Effector memory CD4-positive, alpha-beta T cell (primary cell): Measurements from ENCODE around the gene GPR152.
A peak's percentile ranks its signal among the peaks of the same experiment; 100 is the strongest.

ENCODE experiments used
- DNase-seq, 3 donors: peaks; one replicate each; pipeline ENCODE4 v3.0.0-alpha.2; 2020
- H3K27ac ChIP-seq: 2 replicates; pipeline ENCODE4 v1.7.0; 2013; ENCODE audit warnings: mild to moderate bottlenecking, low read length, moderate library complexity; ENCODE audit not compliant: insufficient read depth, poor library complexity, severe bottlenecking
- H3K27me3 ChIP-seq: replicated peaks from 2 replicates; pipeline ENCODE4 v1.7.0; 2013; ENCODE audit warnings: mild to moderate bottlenecking, low read length; ENCODE audit not compliant: insufficient read depth, control insufficient read depth, poor library complexity, severe bottlenecking
- H3K36me3 ChIP-seq: 2 replicates; pipeline ENCODE4 v1.7.0; 2013; ENCODE audit warnings: mild to moderate bottlenecking, low read length, moderate library complexity; ENCODE audit not compliant: control insufficient read depth, insufficient read depth
- H3K4me1 ChIP-seq: 2 replicates; pipeline ENCODE4 v1.7.0; 2013; ENCODE audit warnings: low read length, mild to moderate bottlenecking; ENCODE audit not compliant: control insufficient read depth, insufficient read depth, poor library complexity, severe bottlenecking
- H3K4me3 ChIP-seq: 2 replicates; pipeline ENCODE4 v1.7.0; 2013; ENCODE audit warnings: low read length, low read depth, mild to moderate bottlenecking; ENCODE audit not compliant: insufficient read depth, poor library complexity, severe bottlenecking
- H3K9me3 ChIP-seq: 2 replicates; pipeline ENCODE4 v1.7.0; 2013; ENCODE audit warnings: mild to moderate bottlenecking, low read length, moderate library complexity; ENCODE audit not compliant: control insufficient read depth

Gene GPR152

DNA sequence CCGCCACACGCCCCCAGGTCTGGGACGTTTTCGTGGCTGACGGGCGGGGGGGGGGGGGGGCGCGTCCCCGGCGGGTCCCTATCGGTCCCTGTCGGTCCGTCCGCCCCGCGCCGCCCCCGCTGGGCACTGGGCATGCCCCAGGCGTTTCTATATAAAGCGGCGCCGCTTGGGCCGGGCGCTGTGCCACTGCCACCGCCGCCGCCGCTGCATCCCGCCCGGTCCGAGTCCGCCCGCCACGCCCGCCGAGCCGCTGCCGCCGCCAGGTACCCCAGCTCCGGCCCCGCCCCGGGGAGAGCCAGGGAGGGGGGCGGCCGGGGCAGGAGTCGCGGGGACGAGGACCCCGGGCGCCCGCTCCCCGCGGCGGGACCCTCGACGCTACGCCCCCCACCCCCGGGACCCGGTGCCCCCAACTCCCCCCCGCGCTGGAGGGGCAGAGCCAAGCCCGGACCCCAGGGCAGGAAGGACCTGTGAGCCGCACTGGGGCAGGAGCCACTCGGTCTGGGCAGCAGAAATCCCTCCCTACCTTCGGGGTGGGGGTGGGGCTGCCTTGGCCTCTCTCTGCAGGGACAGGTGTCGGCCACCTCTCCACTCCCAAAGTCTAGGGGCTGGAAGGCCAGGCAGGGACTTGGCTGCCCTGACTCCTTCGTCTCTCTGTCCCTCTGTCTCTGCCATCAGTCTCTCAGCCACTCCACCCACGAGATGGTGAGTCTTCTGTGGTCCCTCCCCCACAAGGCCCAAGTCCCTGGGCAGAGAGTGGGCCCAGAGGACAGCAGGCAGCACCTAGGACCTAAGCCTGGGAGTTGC is 36.8 kb downstream of the GPR152 start, which contains the start of gene CARNS1:
Gene CARNS1 (plus strand): TSS at position 178 of the 804 bp plus-strand sequence. CDS start 522 bp downstream, at position 700.
- Histone ChIP-seq H3K9me3 (no peaks in the 10 kb centered on the region), H3K27me3 (no peaks in the 10 kb centered on the region), H3K27ac (peak within 1 kb of the TSS; percentile 78), H3K4me3 (peak within 1 kb of the TSS; percentile 26), H3K36me3 (no peaks in the 10 kb centered on the region), H3K4me1 (peaks cover 88% of the 10 kb centered on the region)
- no peak for DNase-seq

DNA sequence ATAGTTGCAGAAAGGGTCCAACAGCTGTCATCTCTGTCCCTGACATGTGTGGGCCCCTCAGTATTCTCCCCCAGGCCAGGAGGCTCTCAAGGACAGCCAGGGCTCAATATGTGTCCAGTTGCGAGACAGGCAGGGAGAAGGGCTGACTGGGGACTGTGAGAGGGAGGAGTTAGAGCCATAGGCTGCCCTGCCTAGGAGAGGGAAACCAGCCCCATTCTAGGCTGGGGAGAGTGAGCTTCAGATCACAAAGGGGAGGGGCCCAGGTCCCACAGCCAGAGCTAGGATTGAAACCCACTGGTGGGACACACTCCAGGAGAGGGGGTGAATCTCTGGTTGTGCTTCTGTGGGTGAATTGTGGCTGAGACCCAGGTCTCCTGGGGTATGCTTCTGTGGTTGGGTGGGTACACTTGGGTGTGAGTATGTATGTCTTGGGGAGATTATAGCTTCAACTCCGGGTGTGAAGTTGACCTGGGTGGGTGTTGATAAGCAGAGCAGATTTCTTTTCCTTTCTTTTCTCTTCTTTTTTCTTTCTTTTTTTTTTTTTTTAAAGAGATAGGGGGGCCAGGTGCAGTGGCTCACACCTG is 39.2 kb downstream of the GPR152 start:
- Histone ChIP-seq H3K36me3 (no peaks in the 10 kb centered on the region), H3K4me3 (no peak overlapping the region), H3K9me3 (no peaks in the 10 kb centered on the region), H3K27ac (no peak overlapping the region), H3K27me3 (no peaks in the 10 kb centered on the region), H3K4me1 (peaks cover 90% of the 10 kb centered on the region)
- no peak for DNase-seq

DNA sequence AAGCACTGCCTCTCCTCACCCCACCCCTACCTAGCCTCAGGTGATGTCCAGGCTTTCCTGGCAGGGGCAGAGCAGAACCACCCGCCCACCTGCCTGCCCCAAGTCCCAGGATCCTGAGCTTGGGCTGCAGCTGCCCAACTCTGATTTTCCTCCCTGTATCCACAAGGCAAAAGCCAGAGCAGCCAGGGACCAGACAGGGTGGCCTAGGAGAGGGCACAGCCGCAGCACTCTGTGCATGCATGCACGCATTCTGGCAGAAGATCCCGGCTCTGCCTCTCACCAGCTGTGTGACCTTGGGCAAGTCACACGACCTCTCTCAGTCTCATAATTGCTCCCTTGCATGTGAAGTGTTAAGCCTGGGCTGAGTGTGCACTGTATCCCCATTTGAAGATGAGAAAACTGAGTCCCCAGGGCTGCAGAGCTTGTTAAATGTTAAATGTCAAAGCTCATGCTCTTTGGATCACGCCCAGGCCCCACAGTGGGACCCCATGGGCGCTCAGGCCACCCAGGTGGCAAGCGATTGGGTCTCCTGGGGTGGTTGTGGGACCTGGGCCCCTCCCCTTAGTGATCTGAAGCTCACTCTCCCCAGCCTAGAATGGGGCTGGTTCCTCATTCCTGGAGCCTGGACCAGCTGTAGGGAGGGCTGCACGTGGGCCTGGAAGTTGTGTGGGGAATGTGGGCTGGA is 39.9 kb downstream of the GPR152 start:
- no peaks in the 10 kb centered on the region for H3K9me3 ChIP-seq
- no peaks in the 10 kb centered on the region for H3K27me3 ChIP-seq
- no peak overlapping the region for H3K27ac ChIP-seq
- peaks cover 90% of the 10 kb centered on the region for H3K4me1 ChIP-seq
- no peaks in the 10 kb centered on the region for H3K36me3 ChIP-seq
- H3K4me3 ChIP-seq = no peak overlapping the region
- no peak for DNase-seq

DNA sequence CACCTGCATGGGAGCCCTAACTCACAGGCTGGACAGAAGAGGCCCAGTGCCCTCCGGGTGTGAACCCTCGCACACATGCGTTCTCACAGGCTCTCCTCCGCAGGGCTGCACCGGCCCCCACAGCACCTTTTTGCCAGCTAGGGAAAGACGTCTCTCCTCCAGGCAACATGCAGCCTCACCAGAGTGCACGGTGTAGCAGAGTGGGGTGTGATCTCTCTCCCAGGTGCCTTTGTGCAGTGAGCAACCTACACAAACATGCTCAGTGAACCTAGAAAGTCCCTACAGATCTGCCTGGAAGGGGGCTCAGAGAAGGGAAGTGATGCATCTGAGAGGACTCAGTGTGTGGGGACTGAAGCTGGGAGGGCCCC is 40.8 kb downstream of the GPR152 start:
- H3K9me3 ChIP-seq = no peaks in the 10 kb centered on the region
- H3K4me1 ChIP-seq = peaks cover 90% of the 10 kb centered on the region
- no peak overlapping the region for H3K27ac ChIP-seq
- peaks cover 6% of the 10 kb centered on the region for H3K36me3 ChIP-seq
- no peak overlapping the region for H3K4me3 ChIP-seq
- H3K27me3 ChIP-seq = no peaks in the 10 kb centered on the region
- no peak for DNase-seq

DNA sequence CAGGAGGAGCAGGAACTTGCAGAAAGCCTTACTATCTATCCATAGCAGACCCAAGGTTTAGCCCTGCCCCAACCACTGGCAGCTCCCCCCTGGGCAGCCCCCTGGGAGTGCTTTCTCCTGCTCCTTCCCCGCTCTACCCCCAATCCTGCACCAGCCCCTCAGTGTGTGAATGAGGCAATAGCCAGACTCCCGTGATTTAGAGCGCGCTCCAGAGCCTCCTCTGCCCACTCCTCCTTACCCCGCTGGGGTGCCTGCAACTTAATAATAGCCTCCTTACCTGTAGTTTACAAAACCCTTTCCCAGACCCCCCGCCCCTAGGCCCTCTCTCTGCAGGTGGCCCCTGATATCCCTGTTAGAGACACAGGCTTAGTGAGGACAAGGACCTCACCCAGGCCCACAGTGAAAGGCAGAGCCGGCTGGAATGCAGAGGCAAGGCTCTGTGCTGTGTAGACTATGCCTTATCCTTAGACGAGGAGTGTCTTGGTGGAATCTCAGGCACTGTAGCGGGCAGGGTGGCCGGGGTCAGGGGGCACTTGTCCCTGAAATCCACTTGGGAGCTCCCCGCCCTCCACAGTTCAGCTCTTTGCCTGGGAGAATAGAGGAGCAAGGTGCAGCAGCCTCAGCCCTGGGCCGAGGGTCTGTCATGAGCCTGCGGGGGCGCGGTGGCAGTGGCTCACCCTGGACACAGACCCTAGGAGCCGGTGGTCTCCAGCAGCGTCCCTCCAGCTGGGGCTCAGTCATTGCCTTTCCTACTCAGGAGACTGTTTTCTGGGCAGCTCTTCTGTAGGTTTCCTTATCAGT is 41.3 kb downstream of the GPR152 start:
- H3K4me3 ChIP-seq = no peak overlapping the region

DNA sequence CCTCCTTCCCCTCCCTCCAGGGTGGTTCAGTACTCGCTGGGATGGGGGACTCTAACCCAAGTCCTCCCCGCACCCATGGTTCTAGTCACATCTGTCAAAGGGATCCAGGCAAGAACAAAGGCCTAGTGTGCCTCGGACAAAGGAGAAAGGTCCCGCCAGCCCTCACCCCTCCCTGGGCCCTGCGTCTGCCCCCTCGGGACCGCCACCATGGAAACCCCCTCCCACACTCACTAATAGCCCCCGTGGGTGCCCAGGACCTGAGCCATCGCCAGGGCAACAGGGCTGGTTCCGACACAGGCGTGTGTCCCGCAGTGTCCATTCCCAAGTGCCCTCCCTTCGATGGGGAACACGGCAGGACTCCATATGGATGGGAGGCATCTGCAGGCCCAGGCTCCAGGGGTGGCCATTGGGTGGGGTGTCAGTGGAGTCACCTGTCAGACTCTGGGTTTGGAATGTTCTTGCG is 42.1 kb downstream of the GPR152 start:
- H3K4me3 ChIP-seq = peak overlapping the region; percentile 53
- peak overlapping the region; percentile 85 for H3K27ac ChIP-seq
- H3K9me3 ChIP-seq = no peaks in the 10 kb centered on the region
- peaks cover 93% of the 10 kb centered on the region for H3K4me1 ChIP-seq
- no peaks in the 10 kb centered on the region for H3K27me3 ChIP-seq
- no peak for DNase-seq
- H3K36me3 ChIP-seq = peaks cover 17% of the 10 kb centered on the region

More for the DNA sequence above, 41.3 kb downstream of the GPR152 start:
- Histone ChIP-seq H3K9me3 (no peaks in the 10 kb centered on the region), H3K27me3 (no peaks in the 10 kb centered on the region), H3K36me3 (peaks cover 9% of the 10 kb centered on the region), H3K27ac (peak overlapping the region; percentile 85), H3K4me1 (peaks cover 90% of the 10 kb centered on the region)
- no peak for DNase-seq

DNA sequence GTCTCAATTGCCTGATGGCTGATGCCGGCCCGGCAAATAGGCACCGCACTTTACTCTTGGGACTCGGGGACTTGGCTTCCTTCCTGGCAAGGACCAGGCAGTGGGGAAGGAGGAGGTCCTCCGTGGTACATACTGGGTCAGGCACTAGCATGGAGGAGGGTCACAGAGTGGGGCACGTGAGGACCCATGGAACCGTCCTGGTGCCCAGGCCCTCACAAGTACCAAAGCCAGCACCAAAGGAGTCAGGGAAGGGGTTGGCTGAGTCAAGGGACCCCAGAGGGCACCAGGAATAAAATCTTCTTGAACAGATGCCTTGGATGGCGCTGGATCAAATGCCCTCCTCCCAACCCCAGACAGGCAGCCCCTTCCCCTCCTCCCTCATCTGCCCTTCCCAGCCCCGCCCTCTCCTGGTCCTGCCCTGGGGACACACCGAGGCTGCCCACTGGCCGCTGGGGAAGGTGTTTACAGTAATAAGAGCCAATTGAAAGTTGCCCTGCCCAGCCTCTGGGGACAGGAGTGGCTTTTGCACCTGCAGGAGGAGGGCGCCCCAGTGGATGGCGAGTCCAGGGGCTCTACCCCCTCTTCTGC is 42.7 kb downstream of the GPR152 start:
- peak overlapping the region; percentile 53 for H3K4me3 ChIP-seq
- no peaks in the 10 kb centered on the region for H3K9me3 ChIP-seq
- peaks cover 18% of the 10 kb centered on the region for H3K36me3 ChIP-seq
- peaks cover 94% of the 10 kb centered on the region for H3K4me1 ChIP-seq
- no peak for DNase-seq
- H3K27me3 ChIP-seq = no peaks in the 10 kb centered on the region
- H3K27ac ChIP-seq = peak overlapping the region; percentile 85

DNA sequence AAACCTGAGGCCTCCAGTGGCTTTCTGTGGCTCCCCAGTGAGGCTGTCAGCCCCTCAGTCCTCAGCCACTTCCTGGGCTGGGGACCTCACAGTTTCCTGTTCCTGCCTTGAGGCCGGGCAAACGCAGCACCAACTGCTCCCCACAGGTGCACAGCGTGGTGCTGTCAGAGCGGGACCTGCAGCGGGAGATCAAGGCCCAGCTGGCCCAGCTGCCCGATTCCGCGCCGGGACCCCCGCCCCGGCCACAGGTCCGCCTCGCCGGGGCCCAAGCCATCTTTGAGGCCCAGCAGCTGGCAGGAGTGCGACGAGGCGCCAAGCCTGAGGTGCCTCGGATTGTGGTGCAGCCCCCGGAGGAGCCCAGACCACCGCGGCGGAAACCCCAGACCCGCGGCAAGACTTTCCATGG is 43.3 kb downstream of the GPR152 start:
- Histone ChIP-seq H3K4me1 (peaks cover 94% of the 10 kb centered on the region), H3K9me3 (no peaks in the 10 kb centered on the region), H3K36me3 (peaks cover 18% of the 10 kb centered on the region), H3K27me3 (no peaks in the 10 kb centered on the region), H3K27ac (peak overlapping the region; percentile 85), H3K4me3 (peak overlapping the region; percentile 53)
- peak; percentile 56 to 64 (median 60) for DNase-seq

DNA sequence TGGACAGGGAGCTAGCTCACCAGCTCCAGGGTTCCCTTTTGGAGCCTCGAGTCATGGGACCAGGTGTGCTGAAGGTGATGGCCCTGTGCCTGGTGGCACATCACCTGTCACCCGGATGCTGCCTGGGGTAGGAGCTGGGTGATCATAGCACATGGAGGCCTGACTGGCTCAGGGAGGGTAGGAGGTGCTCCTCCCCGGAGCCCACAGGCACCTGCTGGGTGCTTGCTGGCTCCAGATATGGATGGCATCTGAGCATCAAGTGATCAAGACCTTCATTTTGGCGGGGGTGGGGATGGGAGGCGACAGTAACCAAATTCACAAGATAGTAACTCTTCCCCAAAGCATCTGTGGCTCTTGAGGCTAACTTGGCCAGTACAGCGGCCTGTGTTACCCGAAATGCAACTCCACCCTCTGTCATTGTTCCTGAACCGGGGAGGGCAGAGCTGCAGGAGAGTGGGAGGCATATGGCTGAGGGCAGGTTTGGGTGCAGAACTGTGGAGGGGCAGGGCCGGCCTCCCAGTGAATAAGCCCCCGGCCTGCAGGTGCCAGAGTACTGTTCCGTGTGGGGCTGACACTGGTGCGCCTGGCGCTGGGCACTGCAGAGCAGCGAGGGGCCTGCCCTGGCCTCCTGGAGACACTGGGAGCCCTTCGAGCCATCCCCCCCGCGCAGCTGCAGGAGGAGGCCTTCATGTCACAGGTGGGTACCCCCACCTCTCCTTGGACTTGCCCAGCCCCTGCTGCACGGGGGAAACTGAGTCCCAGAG is 43.9 kb downstream of the GPR152 start:
- H3K36me3 ChIP-seq = peaks cover 18% of the 10 kb centered on the region
- peak overlapping the region; percentile 53 for H3K4me3 ChIP-seq
- no peaks in the 10 kb centered on the region for H3K27me3 ChIP-seq
- DNase-seq = no peak
- no peaks in the 10 kb centered on the region for H3K9me3 ChIP-seq
- peaks cover 92% of the 10 kb centered on the region for H3K4me1 ChIP-seq
- H3K27ac ChIP-seq = peak overlapping the region; percentile 85
